ENCODE data around the gene FHIP2A. TPM values are rescaled to one million over a fixed set of nuclear protein-coding genes. Genes with fewer than 3 reads are reported as not detected.
"Not testable (repeated sequence)": the region's sequence is repeated elsewhere in the genome, so short reads cannot be mapped to it uniquely, and the experiment has no call there.

The FHIP2A gene
- total RNA-seq, 2 experiments from 2014 or later = 8.7 to 11.4 TPM

GRCh38 chr10:114849674-114850073 is 28.1 kb downstream of the FHIP2A start:
- H3K4me1 Mint-ChIP-seq (ENCODE audit: low read depth) = peaks cover 7% of the 10 kb centered on the region
- H3K4me3 Mint-ChIP-seq = no peak overlapping the region
- peaks cover 42% of the 10 kb centered on the region for H3K36me3 Mint-ChIP-seq (ENCODE audit: low read depth)
- H3K27ac Mint-ChIP-seq = no peak overlapping the region
- no peaks in the 10 kb centered on the region for H3K9me3 Mint-ChIP-seq
- intact Hi-C loops (cut with micrococcal nuclease) = no loop called here
- CTCF ChIA-PET = no interaction called here
- no peak for DNase-seq
- H3K27me3 Mint-ChIP-seq (ENCODE audit: low read depth) = no peaks in the 10 kb centered on the region

GRCh38 chr10:114850126-114850525 is 28.5 kb downstream of the FHIP2A start:
- no peak overlapping the region for H3K27ac Mint-ChIP-seq
- CTCF ChIA-PET = no interaction called here
- no peak overlapping the region for H3K4me3 Mint-ChIP-seq
- no peaks in the 10 kb centered on the region for H3K27me3 Mint-ChIP-seq (ENCODE audit: low read depth)
- no peaks in the 10 kb centered on the region for H3K9me3 Mint-ChIP-seq
- DNase-seq = no peak
- H3K36me3 Mint-ChIP-seq (ENCODE audit: low read depth) = peaks cover 43% of the 10 kb centered on the region
- peaks cover 7% of the 10 kb centered on the region for H3K4me1 Mint-ChIP-seq (ENCODE audit: low read depth)
- intact Hi-C loops (cut with micrococcal nuclease) = no loop called here

DNA sequence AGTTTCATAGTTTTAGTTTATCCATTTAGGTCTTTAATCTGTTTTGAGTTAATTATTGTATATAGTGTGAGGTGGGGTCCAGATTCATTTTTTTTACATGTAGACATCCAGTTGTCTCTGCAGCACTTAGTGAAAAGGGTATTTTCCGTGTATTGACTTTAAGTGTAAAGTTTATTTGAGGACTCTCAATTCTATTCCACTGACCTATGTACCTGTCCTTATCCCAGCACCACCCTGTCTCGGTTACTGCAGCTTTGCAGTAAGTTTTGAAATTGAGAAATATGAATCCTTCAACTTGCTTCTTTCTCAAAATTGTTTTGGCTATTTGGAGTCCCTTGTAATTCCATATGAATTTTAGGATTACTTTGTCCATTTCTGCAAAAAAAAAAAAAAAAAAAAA is 29.8 kb downstream of the FHIP2A start:
- intact Hi-C loops (cut with micrococcal nuclease) = no loop called here
- no peak for DNase-seq
- Mint-ChIP-seq H3K4me1 (ENCODE audit: low read depth) (peaks cover 8% of the 10 kb centered on the region), H3K27me3 (ENCODE audit: low read depth) (no peaks in the 10 kb centered on the region), H3K27ac (no peak overlapping the region), H3K9me3 (no peaks in the 10 kb centered on the region), H3K36me3 (ENCODE audit: low read depth) (peaks cover 47% of the 10 kb centered on the region), H3K4me3 (no peak overlapping the region)
- CTCF ChIA-PET = no interaction called here

DNA sequence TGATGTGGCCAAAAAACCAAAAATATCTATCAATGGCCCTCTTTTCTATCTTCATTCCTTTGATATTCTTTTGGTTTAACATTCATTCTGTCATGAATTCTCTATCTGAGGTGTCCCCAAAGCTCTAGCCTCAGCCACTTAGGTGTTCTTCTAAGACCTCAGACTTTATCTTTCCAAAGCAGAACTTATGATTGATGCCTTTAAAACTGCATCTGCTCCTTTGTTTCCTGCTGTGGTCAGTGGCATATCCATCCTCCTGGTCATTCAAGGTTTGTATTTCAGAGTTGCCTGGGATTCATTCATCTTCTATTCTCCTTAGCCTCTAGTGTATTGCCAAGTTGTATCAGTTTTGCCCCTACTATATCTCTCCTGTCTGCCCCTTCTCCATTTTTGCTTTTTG is 30.6 kb downstream of the FHIP2A start:
- Mint-ChIP-seq H3K36me3 (ENCODE audit: low read depth) (peaks cover 45% of the 10 kb centered on the region), H3K27ac (no peak overlapping the region), H3K4me1 (ENCODE audit: low read depth) (peaks cover 11% of the 10 kb centered on the region), H3K9me3 (no peaks in the 10 kb centered on the region), H3K27me3 (ENCODE audit: low read depth) (no peaks in the 10 kb centered on the region), H3K4me3 (no peak overlapping the region)
- no peak for DNase-seq
- CTCF ChIA-PET = no interaction called here
- intact Hi-C loops (cut with micrococcal nuclease) = no loop called here

- CTCF ChIA-PET = no interaction called here
- no peak overlapping the region for H3K27ac Mint-ChIP-seq
- intact Hi-C loops (cut with micrococcal nuclease) = no loop called here
- no peaks in the 10 kb centered on the region for H3K9me3 Mint-ChIP-seq
- DNase-seq = no peak
- H3K36me3 Mint-ChIP-seq (ENCODE audit: low read depth) = peaks cover 36% of the 10 kb centered on the region
- no peak overlapping the region for H3K4me3 Mint-ChIP-seq
- no peaks in the 10 kb centered on the region for H3K27me3 Mint-ChIP-seq (ENCODE audit: low read depth)
- H3K4me1 Mint-ChIP-seq (ENCODE audit: low read depth) = peaks cover 15% of the 10 kb centered on the region
Observed at GRCh38 chr10:114854906-114855305, 33.3 kb downstream of the FHIP2A start.

DNA sequence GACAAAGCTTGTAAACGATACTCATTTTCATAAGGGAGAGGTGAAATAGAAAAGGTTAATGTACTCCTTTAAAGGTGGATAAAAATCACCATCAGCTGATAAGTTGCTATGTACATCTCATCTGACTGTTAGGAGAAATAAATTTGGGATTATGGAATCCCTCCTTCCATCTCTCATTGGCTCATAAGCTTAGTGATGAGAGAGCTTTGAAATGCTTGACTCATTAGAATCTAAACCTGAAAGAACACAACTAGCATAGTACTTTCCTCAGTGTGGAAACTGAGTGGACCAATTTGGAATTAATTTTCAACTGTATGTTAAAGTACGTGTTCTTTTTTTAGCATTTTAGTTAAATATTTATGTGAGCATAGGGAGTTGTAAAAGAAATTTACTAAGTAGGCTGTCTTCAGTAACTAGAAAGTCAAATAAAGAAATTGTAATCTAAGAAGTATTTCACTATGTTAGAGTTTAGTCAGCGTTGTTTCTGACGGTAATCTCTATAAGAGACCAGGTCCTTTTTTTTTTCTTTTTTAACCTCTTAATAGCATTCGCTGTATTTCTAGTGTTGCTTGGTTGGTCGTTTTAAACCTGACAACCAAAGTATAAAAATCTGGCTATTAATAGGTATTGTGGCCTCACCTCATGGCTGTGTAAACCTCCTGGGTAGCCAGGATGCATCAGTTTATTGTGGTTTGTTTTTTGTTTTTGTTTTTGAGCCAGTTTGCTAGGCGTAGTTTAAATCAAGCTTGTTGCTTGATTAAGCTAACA is 34.4 kb downstream of the FHIP2A start:
- CTCF ChIA-PET = interaction anchor here (0.7 to 1.0 kb wide), 4 partner anchors 24 to 1069 kb away, joined by 3 to 4 read pairs (median 3); partner anchors contain the start of gene FHIP2A
- Mint-ChIP-seq H3K27me3 (ENCODE audit: low read depth) (no peaks in the 10 kb centered on the region), H3K4me3 (no peak overlapping the region), H3K27ac (no peak overlapping the region), H3K4me1 (ENCODE audit: low read depth) (peaks cover 15% of the 10 kb centered on the region), H3K36me3 (ENCODE audit: low read depth) (peaks cover 32% of the 10 kb centered on the region), H3K9me3 (no peaks in the 10 kb centered on the region)
- intact Hi-C loops (cut with micrococcal nuclease) = loop anchor here (1.0 kb wide), 1 partner anchor 31 kb away; no protein-coding TSS in a partner anchor
- DNase-seq = no peak

- intact Hi-C loops (cut with micrococcal nuclease) = loop anchor here (1.0 kb wide), 1 partner anchor 31 kb away; no protein-coding TSS in a partner anchor
- Mint-ChIP-seq H3K27ac (no peak overlapping the region), H3K36me3 (ENCODE audit: low read depth) (peaks cover 29% of the 10 kb centered on the region), H3K9me3 (no peaks in the 10 kb centered on the region), H3K4me1 (ENCODE audit: low read depth) (peaks cover 15% of the 10 kb centered on the region), H3K4me3 (no peak overlapping the region), H3K27me3 (ENCODE audit: low read depth) (no peaks in the 10 kb centered on the region)
- CTCF ChIA-PET = interaction anchor here (0.6 to 1.0 kb wide), 4 partner anchors 23 to 385 kb away, joined by 3 to 10 read pairs (median 3); partner anchors contain the start of gene FHIP2A
- no peak for DNase-seq
Observed at GRCh38 chr10:114856544-114857287, 35.1 kb downstream of the FHIP2A start.

- Mint-ChIP-seq H3K36me3 (ENCODE audit: low read depth) (peaks cover 26% of the 10 kb centered on the region), H3K4me1 (ENCODE audit: low read depth) (peaks cover 15% of the 10 kb centered on the region)
- DNase-seq; H3K9me3 Mint-ChIP-seq; H3K4me3 Mint-ChIP-seq; intact Hi-C loops (cut with micrococcal nuclease); H3K27me3 Mint-ChIP-seq (ENCODE audit: low read depth); H3K27ac Mint-ChIP-seq: not testable (repeated sequence)
- CTCF ChIA-PET = interaction anchor here (0.6 to 1.0 kb wide), 3 partner anchors 36 to 385 kb away, joined by 3 to 10 read pairs (median 3); partner anchors contain the start of gene FHIP2A
Observed at GRCh38 chr10:114857288-114857565, 35.6 kb downstream of the FHIP2A start.

DNA sequence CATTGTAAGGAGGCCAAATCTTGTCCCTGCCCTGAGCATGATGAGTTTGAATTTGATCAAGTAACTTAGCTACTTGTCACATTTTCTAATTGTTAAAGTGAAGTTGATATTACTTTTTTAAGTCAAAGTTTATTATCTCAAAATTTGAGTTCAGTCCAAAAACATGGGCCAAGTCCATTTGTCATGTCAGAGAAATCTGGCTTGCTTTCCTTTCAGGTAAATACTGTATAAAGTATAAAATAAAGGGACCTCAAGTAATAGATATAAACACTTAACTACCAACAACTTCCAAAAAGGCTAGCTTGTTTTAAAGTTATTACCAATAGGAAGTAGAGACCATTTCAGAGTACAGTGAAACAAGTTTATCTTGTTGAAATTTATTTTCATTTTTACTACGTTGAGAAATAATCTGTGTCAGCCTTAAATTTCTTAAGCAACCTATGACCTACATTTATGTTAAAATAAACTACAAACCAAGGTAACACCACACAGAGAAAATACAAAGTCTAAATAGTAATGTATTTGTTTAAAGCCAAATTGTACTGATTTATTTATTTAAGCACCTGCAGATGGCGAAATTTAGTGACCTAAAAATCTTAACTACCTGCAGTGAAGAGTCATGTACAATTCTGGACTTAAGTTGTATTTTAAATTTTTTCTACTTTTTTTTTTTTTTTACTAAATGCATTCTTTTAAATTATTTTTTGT is 36.5 kb downstream of the FHIP2A start:
- H3K9me3 Mint-ChIP-seq = no peaks in the 10 kb centered on the region
- H3K27me3 Mint-ChIP-seq (ENCODE audit: low read depth) = no peaks in the 10 kb centered on the region
- intact Hi-C loops (cut with micrococcal nuclease) = no loop called here
- H3K4me3 Mint-ChIP-seq = no peak overlapping the region
- CTCF ChIA-PET = interaction anchor here (1.2 to 1.5 kb wide), 2 partner anchors 14 to 22 kb away, joined by 4 read pairs; no protein-coding TSS in a partner anchor
- no peak for DNase-seq
- peaks cover 20% of the 10 kb centered on the region for H3K36me3 Mint-ChIP-seq (ENCODE audit: low read depth)
- no peak overlapping the region for H3K27ac Mint-ChIP-seq
- peaks cover 15% of the 10 kb centered on the region for H3K4me1 Mint-ChIP-seq (ENCODE audit: low read depth)

GRCh38 chr10:114859222-114859621 is 37.6 kb downstream of the FHIP2A start:
- Mint-ChIP-seq H3K4me1 (ENCODE audit: low read depth) (peaks cover 15% of the 10 kb centered on the region), H3K36me3 (ENCODE audit: low read depth) (peaks cover 20% of the 10 kb centered on the region), H3K27ac (no peak overlapping the region), H3K27me3 (ENCODE audit: low read depth) (no peaks in the 10 kb centered on the region), H3K9me3 (no peaks in the 10 kb centered on the region), H3K4me3 (no peak overlapping the region)
- intact Hi-C loops (cut with micrococcal nuclease) = no loop called here
- DNase-seq = no peak
- CTCF ChIA-PET = interaction anchor here (1.2 to 1.5 kb wide), 2 partner anchors 13 to 21 kb away, joined by 4 read pairs; no protein-coding TSS in a partner anchor

DNA sequence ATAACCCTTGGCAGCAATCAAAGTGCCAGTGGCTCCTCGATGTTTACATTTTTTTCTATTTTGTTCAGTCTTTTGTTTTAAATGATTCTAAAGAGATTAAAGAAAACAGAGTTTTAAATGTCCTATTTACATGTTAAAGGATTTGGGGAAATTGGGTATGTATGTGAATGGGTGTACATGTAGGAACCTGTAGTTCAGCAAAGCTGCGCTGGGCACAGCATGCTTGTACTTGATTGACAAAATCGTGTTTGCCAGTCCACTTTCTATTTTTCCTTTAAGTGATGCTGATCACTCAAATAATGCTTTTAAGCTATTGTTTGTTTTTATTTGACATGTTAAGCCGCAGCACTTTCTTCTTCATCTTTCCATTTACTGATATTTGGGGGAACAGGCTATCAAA is 40.9 kb downstream of the FHIP2A start:
- Mint-ChIP-seq H3K27me3 (ENCODE audit: low read depth) (no peaks in the 10 kb centered on the region), H3K36me3 (ENCODE audit: low read depth) (peaks cover 13% of the 10 kb centered on the region)
- intact Hi-C loops (cut with micrococcal nuclease) = no loop called here

GRCh38 chr10:114867365-114867764 is 45.8 kb downstream of the FHIP2A start:
- Mint-ChIP-seq H3K4me3 (no peak overlapping the region), H3K4me1 (ENCODE audit: low read depth) (no peaks in the 10 kb centered on the region), H3K27ac (no peak overlapping the region), H3K9me3 (no peaks in the 10 kb centered on the region), H3K27me3 (ENCODE audit: low read depth) (peaks cover 5% of the 10 kb centered on the region), H3K36me3 (ENCODE audit: low read depth) (peaks cover 7% of the 10 kb centered on the region)
- intact Hi-C loops (cut with micrococcal nuclease) = no loop called here
- DNase-seq = no peak
- CTCF ChIA-PET = interaction anchor here (1.0 to 2.5 kb wide), 2 partner anchors 9 to 12 kb away, joined by 3 to 7 read pairs; no protein-coding TSS in a partner anchor

More for the DNA sequence above, 40.9 kb downstream of the FHIP2A start:
- no peak overlapping the region for H3K4me3 Mint-ChIP-seq
- H3K4me1 Mint-ChIP-seq (ENCODE audit: low read depth) = peaks cover 1% of the 10 kb centered on the region
- H3K27ac Mint-ChIP-seq = no peak overlapping the region
- DNase-seq = no peak
- CTCF ChIA-PET = interaction anchor here (0.9 to 2.5 kb wide), 2 partner anchors 15 to 16 kb away, joined by 3 to 14 read pairs; no protein-coding TSS in a partner anchor
- no peaks in the 10 kb centered on the region for H3K9me3 Mint-ChIP-seq
